ENCODE results near the gene OR10P1.
"Not testable (repeated sequence)": the region's sequence is repeated elsewhere in the genome, so short reads cannot be mapped to it uniquely, and the experiment has no call there.

The OR10P1 gene

DNA sequence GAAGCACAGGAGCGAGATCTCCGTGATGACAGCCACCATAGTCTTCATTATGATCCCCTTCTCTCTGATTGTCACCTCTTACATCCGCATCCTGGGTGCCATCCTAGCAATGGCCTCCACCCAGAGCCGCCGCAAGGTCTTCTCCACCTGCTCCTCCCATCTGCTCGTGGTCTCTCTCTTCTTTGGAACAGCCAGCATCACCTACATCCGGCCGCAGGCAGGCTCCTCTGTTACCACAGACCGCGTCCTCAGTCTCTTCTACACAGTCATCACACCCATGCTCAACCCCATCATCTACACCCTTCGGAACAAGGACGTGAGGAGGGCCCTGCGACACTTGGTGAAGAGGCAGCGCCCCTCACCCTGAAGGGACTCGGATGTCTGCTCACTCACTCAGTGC, 775 bp downstream of the OR10P1 start:
- TF ChIP-seq, protein P1, sequence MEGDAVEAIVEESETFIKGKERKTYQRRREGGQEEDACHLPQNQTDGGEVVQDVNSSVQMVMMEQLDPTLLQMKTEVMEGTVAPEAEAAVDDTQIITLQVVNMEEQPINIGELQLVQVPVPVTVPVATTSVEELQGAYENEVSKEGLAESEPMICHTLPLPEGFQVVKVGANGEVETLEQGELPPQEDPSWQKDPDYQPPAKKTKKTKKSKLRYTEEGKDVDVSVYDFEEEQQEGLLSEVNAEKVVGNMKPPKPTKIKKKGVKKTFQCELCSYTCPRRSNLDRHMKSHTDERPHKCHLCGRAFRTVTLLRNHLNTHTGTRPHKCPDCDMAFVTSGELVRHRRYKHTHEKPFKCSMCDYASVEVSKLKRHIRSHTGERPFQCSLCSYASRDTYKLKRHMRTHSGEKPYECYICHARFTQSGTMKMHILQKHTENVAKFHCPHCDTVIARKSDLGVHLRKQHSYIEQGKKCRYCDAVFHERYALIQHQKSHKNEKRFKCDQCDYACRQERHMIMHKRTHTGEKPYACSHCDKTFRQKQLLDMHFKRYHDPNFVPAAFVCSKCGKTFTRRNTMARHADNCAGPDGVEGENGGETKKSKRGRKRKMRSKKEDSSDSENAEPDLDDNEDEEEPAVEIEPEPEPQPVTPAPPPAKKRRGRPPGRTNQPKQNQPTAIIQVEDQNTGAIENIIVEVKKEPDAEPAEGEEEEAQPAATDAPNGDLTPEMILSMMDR (IDR thresholded peaks at IDR 0.05; ENCODE audit: low read depth, low read length): no peak
- no peak overlapping the region for H3K4me3 ChIP-seq (ENCODE audit: low read depth, low read length)

DNA sequence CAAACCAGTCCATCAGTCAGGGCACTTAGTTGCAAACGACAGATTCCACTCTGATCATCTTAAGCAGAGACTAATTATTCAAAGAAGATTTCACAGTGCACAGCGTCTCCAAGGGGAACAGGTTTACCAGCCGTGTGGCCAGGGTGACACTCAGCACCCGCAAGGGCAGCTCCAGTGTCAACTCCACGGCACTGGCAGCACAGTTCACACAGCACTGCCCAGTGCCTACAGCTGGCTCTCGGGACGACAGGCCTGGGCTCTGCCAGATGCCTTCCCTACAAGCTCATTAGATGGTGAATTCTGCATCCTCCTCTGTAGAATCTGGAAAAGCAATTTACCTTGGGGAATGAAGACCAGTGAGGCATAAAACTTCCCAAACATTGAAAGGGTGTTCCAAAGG, 4.9 kb downstream of the OR10P1 start:
- TF ChIP-seq, protein P1 (IDR thresholded peaks at IDR 0.05; ENCODE audit: low read depth, low read length): no peak
- no peak overlapping the region for H3K4me3 ChIP-seq (ENCODE audit: low read depth, low read length)

DNA sequence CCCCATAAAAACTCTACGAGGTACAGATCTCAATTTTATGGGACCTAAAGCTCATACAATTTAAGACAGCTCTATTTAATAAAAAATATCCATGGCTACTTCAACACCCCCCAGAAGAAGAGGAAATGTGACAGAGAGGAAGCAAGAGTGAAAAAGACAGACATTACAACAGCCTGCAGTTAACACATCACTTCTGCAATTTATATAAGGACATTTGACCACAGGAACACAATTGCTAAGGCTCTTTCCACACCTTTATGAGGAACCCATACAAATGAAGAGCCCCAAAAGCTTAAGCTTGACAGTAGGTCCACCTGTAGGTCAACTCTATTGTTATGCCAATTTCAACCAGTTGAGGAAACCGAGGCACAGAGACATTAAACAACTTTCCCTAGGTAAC, 5.6 kb downstream of the OR10P1 start:
- TF ChIP-seq, protein P1 (IDR thresholded peaks at IDR 0.05; ENCODE audit: low read depth, low read length): no peak
- H3K4me3 ChIP-seq (ENCODE audit: low read depth, low read length): no peak overlapping the region

- TF ChIP-seq, protein P1 (IDR thresholded peaks at IDR 0.05; ENCODE audit: low read depth, low read length): no peak
- H3K4me3 ChIP-seq (ENCODE audit: low read depth, low read length): no peak overlapping the region
Observed at GRCh38 chr12:55642669-55643068, 6.0 kb downstream of the OR10P1 start.

GRCh38 chr12:55644591-55644990, 7.9 kb downstream of the OR10P1 start:
- H3K4me3 ChIP-seq (ENCODE audit: low read depth, low read length): no peak overlapping the region
- TF ChIP-seq, protein P1 (IDR thresholded peaks at IDR 0.05; ENCODE audit: low read depth, low read length): no peak

GRCh38 chr12:55647027-55647426, 10.3 kb downstream of the OR10P1 start:
- TF ChIP-seq, protein P1 (IDR thresholded peaks at IDR 0.05; ENCODE audit: low read depth, low read length): no peak
- H3K4me3 ChIP-seq (ENCODE audit: low read depth, low read length): no peak overlapping the region

DNA sequence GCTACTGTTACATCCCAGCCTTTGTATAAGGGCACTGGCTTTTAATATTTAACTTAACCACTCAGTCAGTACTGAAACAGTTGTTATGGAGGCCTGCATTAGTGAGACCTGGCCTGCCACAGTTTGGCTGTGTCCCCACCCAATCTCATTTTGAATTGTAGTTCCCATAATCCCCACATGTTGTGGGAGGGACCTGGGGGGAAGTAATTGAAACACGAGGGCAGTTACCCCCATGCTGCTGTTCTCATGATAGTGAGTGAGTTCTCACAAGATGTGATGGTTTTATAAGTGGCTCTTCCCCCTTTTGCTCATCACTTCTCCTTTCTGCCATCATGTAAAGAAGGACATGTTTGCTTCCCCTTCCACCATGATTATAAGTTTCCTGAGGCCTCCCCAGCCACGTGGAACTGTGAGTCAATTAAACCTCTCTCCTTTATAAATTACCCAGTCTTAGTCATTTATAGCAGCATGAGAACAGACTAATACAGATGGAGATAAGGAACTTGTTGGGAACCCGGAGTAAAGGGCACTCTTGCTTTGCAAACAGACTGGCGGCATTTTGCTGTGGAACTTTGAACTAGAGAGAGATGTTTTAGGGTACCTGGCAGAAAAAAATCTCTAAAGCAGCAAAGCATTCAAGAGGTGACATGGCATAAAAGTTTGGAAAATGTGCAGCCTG, 14.1 kb downstream of the OR10P1 start:
- not testable (repeated sequence) for H3K4me3 ChIP-seq (ENCODE audit: low read depth, low read length)

DNA sequence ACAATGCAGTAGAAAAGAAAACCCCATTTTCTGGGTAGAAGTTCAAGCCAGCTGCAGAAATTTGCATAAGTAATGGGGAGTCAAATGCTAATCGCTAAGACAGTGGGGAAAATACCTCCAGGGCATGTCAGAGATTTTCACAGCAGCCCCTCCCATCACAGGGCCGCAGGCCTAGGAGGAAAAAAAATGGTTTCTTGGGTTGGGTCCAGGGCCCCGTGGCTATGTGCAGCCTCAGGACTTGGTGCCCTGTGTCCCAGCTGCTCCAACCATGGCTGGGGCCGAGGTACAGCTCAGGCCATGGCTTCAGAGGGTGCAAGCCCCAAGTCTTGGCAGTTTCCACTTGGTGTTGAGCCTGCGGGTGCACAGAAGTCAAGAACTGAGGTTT, 14.6 kb downstream of the OR10P1 start:
- no peak overlapping the region for H3K4me3 ChIP-seq (ENCODE audit: low read depth, low read length)
- TF ChIP-seq, protein P1 (IDR thresholded peaks at IDR 0.05; ENCODE audit: low read depth, low read length): no peak

Measured in WI38 (cell line).